Chondrocyte (in vitro differentiated cells): ENCODE data around the gene ZMYND15. TPM values are rescaled to one million over a fixed set of nuclear protein-coding genes. Genes with fewer than 3 reads are reported as not detected.

ENCODE experiments used
- DNase-seq: peaks from one replicate; pipeline ENCODE4 v3.0.0; 2021; ENCODE audit warnings: mixed read lengths, low spot score
- H3K27ac Mint-ChIP-seq: one replicate; pipeline ENCODE4 v1.8.0; 2021; ENCODE audit warnings: mild to moderate bottlenecking, moderate library complexity, mixed read lengths; ENCODE audit not compliant: unreplicated experiment
- H3K27me3 Mint-ChIP-seq: 2 replicates; pipeline ENCODE4 v1.8.0; 2021; ENCODE audit warnings: low read depth, mixed read lengths
- H3K36me3 Mint-ChIP-seq: 2 replicates; pipeline ENCODE4 v1.8.0; 2021; ENCODE audit warnings: low read depth, mixed read lengths
- H3K4me1 Mint-ChIP-seq: 2 replicates; pipeline ENCODE4 v1.8.0; 2021; ENCODE audit warnings: low read depth, mild to moderate bottlenecking, mixed read lengths
- H3K4me3 Mint-ChIP-seq: one replicate; pipeline ENCODE4 v1.8.0; 2021; ENCODE audit warnings: mild to moderate bottlenecking, moderate library complexity, mixed read lengths; ENCODE audit not compliant: unreplicated experiment
- H3K9me3 Mint-ChIP-seq: 2 replicates; pipeline ENCODE4 v1.8.0; 2021; ENCODE audit warnings: low read depth, mixed read lengths
- CTCF ChIP-seq: fragments of 200-600 bp; sonication (generic); IDR thresholded peaks from 2 replicates; pipeline ENCODE4 v1.5.0; 2021; ENCODE audit warnings: antibody characterized with exemption, mild to moderate bottlenecking, moderate library complexity
- total RNA-seq: library from RNA; stranded (reverse); gene quantifications from 3 replicates; pipeline ENCODE4 v1.2.1, GENCODE V29; 2021

Gene ZMYND15
- total RNA-seq, 1 donor from 2014 or later, result 0.45 TPM

GRCh38 chr17:4769628-4770027 is 30.0 kb downstream of the ZMYND15 start:
- no peak for TF ChIP-seq CTCF
- Mint-ChIP-seq H3K36me3 (no peaks in the 10 kb centered on the region), H3K9me3 (no peaks in the 10 kb centered on the region), H3K27ac (no peak overlapping the region), H3K27me3 (peaks cover 24% of the 10 kb centered on the region), H3K4me3 (no peak overlapping the region), H3K4me1 (no peaks in the 10 kb centered on the region)
- no peak for DNase-seq

GRCh38 chr17:4771519-4772234 is 32.0 kb downstream of the ZMYND15 start, which contains the start of gene TM4SF5:
Gene TM4SF5, plus strand, starts transcription at chr17:4771886. Its CDS starts 37 bp downstream, at chr17:4771923.
- no peak for TF ChIP-seq CTCF
- no peak within 1 kb of the TSS for H3K4me3 Mint-ChIP-seq

GRCh38 chr17:4772235-4772613 is 32.6 kb downstream of the ZMYND15 start:
- Mint-ChIP-seq H3K9me3 (no peaks in the 10 kb centered on the region), H3K4me1 (no peaks in the 10 kb centered on the region), H3K4me3 (no peak overlapping the region), H3K27me3 (peaks cover 24% of the 10 kb centered on the region), H3K36me3 (no peaks in the 10 kb centered on the region), H3K27ac (no peak overlapping the region)
- TF ChIP-seq CTCF, result no peak
- DNase-seq, result no peak

More at GRCh38 chr17:4771519-4772234, 32.0 kb downstream of the ZMYND15 start, which contains the start of gene TM4SF5:
- Mint-ChIP-seq H3K27me3 (peaks cover 24% of the 10 kb centered on the region), H3K9me3 (no peaks in the 10 kb centered on the region), H3K4me1 (no peaks in the 10 kb centered on the region), H3K36me3 (no peaks in the 10 kb centered on the region), H3K27ac (no peak within 1 kb of the TSS)
- DNase-seq, result peak; percentile 60

GRCh38 chr17:4777969-4778760 is 38.5 kb downstream of the ZMYND15 start:
- no peak for DNase-seq
- peaks cover 26% of the 10 kb centered on the region for H3K27me3 Mint-ChIP-seq
- H3K4me3 Mint-ChIP-seq, result no peak overlapping the region
- H3K4me1 Mint-ChIP-seq, result no peaks in the 10 kb centered on the region
- H3K27ac Mint-ChIP-seq, result peak overlapping the region; percentile 8
- no peaks in the 10 kb centered on the region for H3K9me3 Mint-ChIP-seq
- no peaks in the 10 kb centered on the region for H3K36me3 Mint-ChIP-seq
- TF ChIP-seq CTCF, result no peak

GRCh38 chr17:4780325-4780955 is 40.8 kb downstream of the ZMYND15 start:
- no peaks in the 10 kb centered on the region for H3K9me3 Mint-ChIP-seq
- H3K4me1 Mint-ChIP-seq, result no peaks in the 10 kb centered on the region
- no peak overlapping the region for H3K4me3 Mint-ChIP-seq
- DNase-seq, result peak; percentile 68
- no peak for TF ChIP-seq CTCF
- no peak overlapping the region for H3K27ac Mint-ChIP-seq
- H3K27me3 Mint-ChIP-seq, result peaks cover 17% of the 10 kb centered on the region
- H3K36me3 Mint-ChIP-seq, result no peaks in the 10 kb centered on the region
